B cell (primary cell): Measurements from ENCODE around the gene RERE. TPM values are rescaled to one million over a fixed set of nuclear protein-coding genes. Genes with fewer than 3 reads are reported as not detected.

Source experiments
- ATAC-seq: fragments of 200-7000 bp; cut with Tn5 transposase; one replicate; pipeline ENCODE4 v1.10.0; 2021; ENCODE audit warnings: low read depth, mild to moderate bottlenecking, moderate number of reproducible peaks, moderate library complexity
- CTCF ChIA-PET: fragments of 350-600 bp; sonication (Branson Sonifier 250); formaldehyde crosslinking; loops from one replicate; lab custom pipeline; 2021; ENCODE audit warnings: antibody characterized with exemption, inconsistent platforms; lab: Charles Lee
- POLR2A ChIA-PET: fragments of 350-600 bp; sonication (Branson Sonifier 250); formaldehyde crosslinking; loops from one replicate; lab custom pipeline; 2021; ENCODE audit warnings: antibody characterized with exemption; lab: Charles Lee
- DNase-seq: peaks from one replicate; pipeline ENCODE4 v3.0.0; 2013
- H2AFZ ChIP-seq: 2 replicates; pipeline ENCODE4 v1.6.1; 2012; ENCODE audit warnings: mild to moderate bottlenecking, low read depth, low read length; ENCODE audit not compliant: insufficient read depth, poor library complexity, severe bottlenecking
- H3K27ac ChIP-seq, 2 donors: 1 replicate in 1 of 2; 2 replicates in 1 of 2; pipeline ENCODE4 v1.5.1; 2012 to 2013; ENCODE audit warnings: low read length in 2 of 2, mild to moderate bottlenecking in 2 of 2, moderate library complexity in 1 of 2
- H3K27me3 ChIP-seq, 4 experiments: fragments of 200-600 bp in 1 of 4; sonication (generic) in 1 of 4; replicated peaks in 1 of 4; 1 replicate in 2 of 4; 2 replicates in 2 of 4; pipeline versions ENCODE4 v1.6.1 to v1.7.0; 2013 to 2016; ENCODE audit warnings: low read length in 3 of 4, mild to moderate bottlenecking in 2 of 4, mixed read lengths in 1 of 4, moderate library complexity in 1 of 4; ENCODE audit not compliant: insufficient read depth in 4 of 4, control insufficient read depth in 3 of 4; ENCODE audit errors: control extremely low read depth in 1 of 4
- H3K36me3 ChIP-seq, 2 experiments: replicated peaks in 1 of 2; 1 replicate in 1 of 2; 2 replicates in 1 of 2; pipeline versions ENCODE4 v1.6.1 to v1.7.1; 2013; ENCODE audit warnings: low read length in 1 of 2; ENCODE audit not compliant: insufficient read depth in 2 of 2, control insufficient read depth in 1 of 2; ENCODE audit errors: control extremely low read depth in 1 of 2, extremely low read depth in 1 of 2
- H3K4me1 ChIP-seq, 2 donors: fragments of 200-600 bp in 1 of 2; sonication (generic) in 1 of 2; 1 replicate in 1 of 2; 2 replicates in 1 of 2; pipeline versions ENCODE4 v1.5.1 to v1.6.1; 2013 to 2017; ENCODE audit warnings: low read length in 2 of 2; ENCODE audit not compliant: control insufficient read depth in 2 of 2, insufficient read depth in 2 of 2
- H3K4me2 ChIP-seq: replicated peaks from 2 replicates; pipeline ENCODE3; 2012; ENCODE audit warnings: mild to moderate bottlenecking, low read depth, low read length; ENCODE audit not compliant: poor library complexity, severe bottlenecking
- H3K4me3 ChIP-seq, 5 experiments: fragments of 200-600 bp in 1 of 5; sonication (generic) in 1 of 5; 1 replicate in 3 of 5; 2 replicates in 2 of 5; pipeline versions ENCODE4 v1.5.1 to v1.7.0; 2011 to 2016; ENCODE audit warnings: low read length in 4 of 5, mild to moderate bottlenecking in 4 of 5, low read depth in 2 of 5, control low read depth in 1 of 5, moderate library complexity in 1 of 5; ENCODE audit not compliant: insufficient read depth in 1 of 5; ENCODE audit errors: control extremely low read depth in 1 of 5, extremely low read depth in 1 of 5
- H3K79me2 ChIP-seq: fragments of 200-600 bp; sonication (generic); one replicate; pipeline ENCODE4 v1.6.0; 2016; ENCODE audit warnings: low read length; ENCODE audit not compliant: control insufficient read depth, insufficient read depth
- H3K9ac ChIP-seq: fragments of 200-600 bp; sonication (generic); 2 replicates; pipeline ENCODE4 v1.6.1; 2017; ENCODE audit warnings: mild to moderate bottlenecking, low read length, moderate library complexity
- H3K9me3 ChIP-seq, 3 donors: one replicate each; pipeline versions ENCODE4 v1.6.1 to v1.7.1; 2013; ENCODE audit warnings: low read length in 2 of 3; ENCODE audit not compliant: control insufficient read depth in 2 of 3, insufficient read depth in 1 of 3; ENCODE audit errors: control extremely low read depth in 1 of 3
- H4K20me1 ChIP-seq: 2 replicates; pipeline ENCODE4 v1.6.0; 2012; ENCODE audit warnings: mild to moderate bottlenecking, low read length; ENCODE audit not compliant: insufficient read depth, control insufficient read depth, poor library complexity, severe bottlenecking
- H3K27ac Mint-ChIP-seq: one replicate; pipeline ENCODE4 v1.8.0; 2021; ENCODE audit warnings: mixed read lengths
- H3K27me3 Mint-ChIP-seq: one replicate; pipeline ENCODE4 v1.8.0; 2021; ENCODE audit warnings: mixed read lengths
- H3K4me1 Mint-ChIP-seq: one replicate; pipeline ENCODE4 v1.8.0; 2021; ENCODE audit warnings: mixed read lengths
- H3K4me3 Mint-ChIP-seq: one replicate; pipeline ENCODE4 v1.8.0; 2021; ENCODE audit warnings: mixed read lengths
- H3K9me3 Mint-ChIP-seq: one replicate; pipeline ENCODE4 v1.8.0; 2022; ENCODE audit warnings: mixed read lengths; ENCODE audit not compliant: insufficient read depth
- EZH2 ChIP-seq: IDR thresholded peaks from 2 replicates; pipeline ENCODE4 v1.6.1; 2012; ENCODE audit warnings: borderline replicate concordance, low read depth, mild to moderate bottlenecking, moderate library complexity, low read length; ENCODE audit not compliant: insufficient read depth, poor library complexity, severe bottlenecking
- WGBS: methylation state at CpG from one replicate; pipeline ENCODE4 v1.1.5; 2013; ENCODE audit warnings: missing lambda C conversion rate; ENCODE audit not compliant: insufficient coverage; 5-methylcytosine and 5-hydroxymethylcytosine counted together
- intact Hi-C: fragments of 100-400 bp; cut with micrococcal nuclease; formaldehyde crosslinking; loops from one replicate; pipeline ENCODE4 v1.10.0; 2022
- polyA plus RNA-seq: library from polyadenylated mRNA; depleted of rRNA; stranded (reverse); fragments of >200 nt; gene quantifications from 2 replicates; pipeline ENCODE4 v1.2.3, GENCODE V29; 2012
- total RNA-seq, 2 donors: library from RNA; stranded (reverse); fragments of 120-200 nt in 1 of 2; gene quantifications; 1 replicate in 1 of 2; 2 replicates in 1 of 2; pipeline versions ENCODE4 v1.2.3 to v1.2.4, GENCODE V29; 2013 to 2022
- TF ChIP-seq, protein P1 (sequence below): fragments of 200-600 bp; IDR thresholded peaks from one replicate; pipeline ENCODE4 v1.8.0; 2022; ENCODE audit warnings: antibody characterized with exemption, mild to moderate bottlenecking

Gene RERE
- total and polyA plus RNA-seq, 2 donors (not counting 1 experiment from before 2014, with no cell fraction given), result 27.3 to 132 TPM

DNA sequence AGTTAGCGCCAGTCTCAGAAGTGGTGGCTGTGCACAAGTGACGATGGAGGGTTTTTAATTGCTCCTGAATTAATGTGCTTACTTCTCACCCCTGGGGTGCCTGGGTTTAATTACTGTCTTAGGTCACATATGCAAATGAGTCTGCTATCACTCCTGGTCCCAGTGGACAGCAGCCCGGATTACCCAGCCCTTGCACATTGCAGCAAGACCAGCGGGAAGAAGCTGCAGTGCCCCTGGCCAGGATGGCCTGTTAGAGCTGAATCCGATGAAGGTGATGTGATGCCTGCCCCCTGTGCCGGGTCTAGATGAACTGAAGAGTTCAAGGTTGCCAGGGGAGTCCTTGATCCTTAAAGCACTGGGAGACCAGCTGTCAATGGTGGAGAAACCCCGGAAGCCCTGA, 36.8 kb upstream of the RERE start:
- Histone ChIP-seq H3K36me3 (peaks cover 8 to 16% of the 10 kb centered on the region in 2 experiments), H2AFZ (no peak overlapping the region), H3K27ac (no peak overlapping the region), H4K20me1 (peaks cover 5% of the 10 kb centered on the region), H3K79me2 (no peaks in the 10 kb centered on the region), H3K27me3 (no peaks in the 10 kb centered on the region), H3K4me2 (no peak overlapping the region), H3K9ac (no peak overlapping the region), H3K4me1 (peaks cover 2 to 7% of the 10 kb centered on the region in 2 donors), H3K9me3 (no peaks in the 10 kb centered on the region), H3K4me3 (no peak overlapping the region)
- CTCF ChIA-PET, result no interaction called here
- Mint-ChIP-seq H3K27ac (no peak overlapping the region), H3K4me3 (no peak overlapping the region), H3K9me3 (peaks cover 2% of the 10 kb centered on the region), H3K27me3 (no peaks in the 10 kb centered on the region), H3K4me1 (peaks cover 11% of the 10 kb centered on the region)
- POLR2A ChIA-PET, result no interaction called here
- 91% methylated on average over 7 of the region's 7 CpGs for WGBS
- TF ChIP-seq, protein P1, sequence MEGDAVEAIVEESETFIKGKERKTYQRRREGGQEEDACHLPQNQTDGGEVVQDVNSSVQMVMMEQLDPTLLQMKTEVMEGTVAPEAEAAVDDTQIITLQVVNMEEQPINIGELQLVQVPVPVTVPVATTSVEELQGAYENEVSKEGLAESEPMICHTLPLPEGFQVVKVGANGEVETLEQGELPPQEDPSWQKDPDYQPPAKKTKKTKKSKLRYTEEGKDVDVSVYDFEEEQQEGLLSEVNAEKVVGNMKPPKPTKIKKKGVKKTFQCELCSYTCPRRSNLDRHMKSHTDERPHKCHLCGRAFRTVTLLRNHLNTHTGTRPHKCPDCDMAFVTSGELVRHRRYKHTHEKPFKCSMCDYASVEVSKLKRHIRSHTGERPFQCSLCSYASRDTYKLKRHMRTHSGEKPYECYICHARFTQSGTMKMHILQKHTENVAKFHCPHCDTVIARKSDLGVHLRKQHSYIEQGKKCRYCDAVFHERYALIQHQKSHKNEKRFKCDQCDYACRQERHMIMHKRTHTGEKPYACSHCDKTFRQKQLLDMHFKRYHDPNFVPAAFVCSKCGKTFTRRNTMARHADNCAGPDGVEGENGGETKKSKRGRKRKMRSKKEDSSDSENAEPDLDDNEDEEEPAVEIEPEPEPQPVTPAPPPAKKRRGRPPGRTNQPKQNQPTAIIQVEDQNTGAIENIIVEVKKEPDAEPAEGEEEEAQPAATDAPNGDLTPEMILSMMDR, result no peak
- no peak for TF ChIP-seq EZH2
- ATAC-seq, result no peak
- DNase-seq, result no peak
- intact Hi-C loops, result no loop called here

DNA sequence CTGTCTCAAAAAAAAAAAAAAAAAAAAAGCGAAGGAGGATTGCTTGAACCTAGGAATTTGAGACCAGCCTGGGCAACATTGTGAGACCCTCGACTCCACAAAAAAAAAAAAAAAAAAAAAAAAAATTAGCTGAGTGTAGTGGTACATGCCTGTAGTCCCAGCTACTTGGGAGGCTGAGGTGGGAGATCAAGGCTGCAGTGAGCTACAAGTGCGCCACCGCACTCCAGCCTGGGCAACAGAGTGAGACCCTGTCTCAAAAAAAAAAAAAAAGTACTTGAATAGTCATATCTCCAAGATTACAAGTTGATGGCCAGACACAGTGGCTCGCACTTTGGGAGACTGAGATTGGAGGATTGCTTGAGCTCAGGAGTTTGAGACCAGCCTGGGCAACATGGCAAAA, 33.6 kb upstream of the RERE start:
- H2AFZ ChIP-seq, result no peak overlapping the region
- H3K9me3 ChIP-seq, result no peaks in the 10 kb centered on the region
- no peaks in the 10 kb centered on the region for H4K20me1 ChIP-seq
- H3K27me3 ChIP-seq, result no peaks in the 10 kb centered on the region
- H3K79me2 ChIP-seq, result no peaks in the 10 kb centered on the region
- no peaks in the 10 kb centered on the region for H3K36me3 ChIP-seq
- Mint-ChIP-seq H3K4me3 (no peak overlapping the region), H3K9me3 (peaks cover 1% of the 10 kb centered on the region), H3K27ac (no peak overlapping the region), H3K4me1 (peaks cover 2% of the 10 kb centered on the region), H3K27me3 (peaks cover 3% of the 10 kb centered on the region)
- ChIA-PET POLR2A (no interaction called here), CTCF (interaction anchor here (0.6 to 9.4 kb wide), 8 partner anchors 11 to 835 kb away, joined by 3 to 119 read pairs (median 42); no protein-coding TSS in a partner anchor)
- ATAC-seq, result no peak
- 100% methylated on average over 2 of the region's 5 CpGs for WGBS
- no peak overlapping the region for H3K9ac ChIP-seq
- DNase-seq, result no peak
- intact Hi-C loops, result no loop called here
- TF ChIP-seq, protein P1, result no peak
- TF ChIP-seq EZH2, result no peak
- peaks cover 2 to 5% of the 10 kb centered on the region in 2 donors for H3K4me1 ChIP-seq
- no peak overlapping the region for H3K4me3 ChIP-seq
- H3K27ac ChIP-seq, result no peak overlapping the region
- no peak overlapping the region for H3K4me2 ChIP-seq
